Upper lobe of left lung (tissue), 4 donors: ENCODE measurements around the gene FLOT1.

Experiments used
- POLR2A ChIP-seq, 4 donors: fragments of 450-650 bp; IDR thresholded peaks; one replicate each; pipeline ENCODE4 v1.5.1; 2016 to 2017; ENCODE audit warnings: antibody characterized with exemption in 4 of 4, mild to moderate bottlenecking in 2 of 4
- TF ChIP-seq, protein P1 (sequence below), 6 experiments: fragments of 450-650 bp in 4 of 6; fragments of 200-600 bp in 2 of 6; sonication (generic) in 2 of 6; IDR thresholded peaks; one replicate each; pipeline ENCODE4 v1.5.1; 2016 to 2019; ENCODE audit warnings: antibody characterized with exemption in 6 of 6

DNA sequence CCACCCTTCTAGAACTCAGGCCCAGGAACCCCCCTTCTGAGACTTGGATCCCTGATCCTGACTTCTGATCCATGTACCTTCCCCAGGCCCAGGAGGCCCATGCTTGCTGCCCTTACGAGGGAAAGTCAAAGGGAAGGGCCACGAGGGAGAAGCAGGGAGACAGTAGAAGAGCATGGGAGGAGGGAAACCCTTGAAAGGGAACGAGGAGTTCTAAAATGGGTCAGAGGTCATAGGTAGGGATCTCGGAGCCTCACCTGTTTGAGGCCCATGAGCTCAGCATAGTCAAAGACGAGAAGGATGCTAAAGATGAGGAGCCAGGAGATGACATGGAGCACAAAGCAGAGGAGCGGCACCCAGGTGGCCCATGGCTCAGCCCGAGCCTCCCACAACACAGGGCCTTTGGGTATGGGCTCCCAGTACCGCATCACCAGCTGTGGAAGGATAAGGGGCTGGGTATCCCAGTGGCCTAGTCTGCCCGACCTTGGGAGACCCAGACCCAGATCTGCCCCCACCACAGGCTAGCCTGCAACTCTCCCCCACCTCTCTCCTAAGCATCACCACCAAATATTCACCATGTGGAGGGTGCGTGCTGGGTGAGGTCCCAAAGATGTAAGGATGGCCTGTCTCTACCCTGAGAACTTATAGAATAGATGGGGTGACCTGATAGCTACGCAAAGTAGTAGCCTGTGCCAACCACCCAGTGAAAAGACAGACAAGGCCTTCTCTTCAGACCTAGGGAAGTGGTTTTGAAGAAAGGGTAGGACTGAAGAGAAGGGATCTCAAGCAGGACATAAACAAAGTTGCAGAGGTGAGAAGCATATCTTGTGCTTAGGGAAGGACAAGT, 53.2 kb downstream of the FLOT1 start:
- TF ChIP-seq, protein P1, sequence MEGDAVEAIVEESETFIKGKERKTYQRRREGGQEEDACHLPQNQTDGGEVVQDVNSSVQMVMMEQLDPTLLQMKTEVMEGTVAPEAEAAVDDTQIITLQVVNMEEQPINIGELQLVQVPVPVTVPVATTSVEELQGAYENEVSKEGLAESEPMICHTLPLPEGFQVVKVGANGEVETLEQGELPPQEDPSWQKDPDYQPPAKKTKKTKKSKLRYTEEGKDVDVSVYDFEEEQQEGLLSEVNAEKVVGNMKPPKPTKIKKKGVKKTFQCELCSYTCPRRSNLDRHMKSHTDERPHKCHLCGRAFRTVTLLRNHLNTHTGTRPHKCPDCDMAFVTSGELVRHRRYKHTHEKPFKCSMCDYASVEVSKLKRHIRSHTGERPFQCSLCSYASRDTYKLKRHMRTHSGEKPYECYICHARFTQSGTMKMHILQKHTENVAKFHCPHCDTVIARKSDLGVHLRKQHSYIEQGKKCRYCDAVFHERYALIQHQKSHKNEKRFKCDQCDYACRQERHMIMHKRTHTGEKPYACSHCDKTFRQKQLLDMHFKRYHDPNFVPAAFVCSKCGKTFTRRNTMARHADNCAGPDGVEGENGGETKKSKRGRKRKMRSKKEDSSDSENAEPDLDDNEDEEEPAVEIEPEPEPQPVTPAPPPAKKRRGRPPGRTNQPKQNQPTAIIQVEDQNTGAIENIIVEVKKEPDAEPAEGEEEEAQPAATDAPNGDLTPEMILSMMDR (IDR thresholded peaks at IDR 0.05): no peak
- TF ChIP-seq POLR2A (IDR thresholded peaks at IDR 0.05): no peak
